ENCODE measurements around the gene ACOX3. TPM values are rescaled to one million over a fixed set of nuclear protein-coding genes. Genes with fewer than 3 reads are reported as not detected.

The ACOX3 gene
- total and polyA plus RNA-seq, 2 of the 8 experiments (the other 6 are each of a cell fraction or from before 2014, with no cell fraction given), result 2.5 to 9.9 TPM

DNA sequence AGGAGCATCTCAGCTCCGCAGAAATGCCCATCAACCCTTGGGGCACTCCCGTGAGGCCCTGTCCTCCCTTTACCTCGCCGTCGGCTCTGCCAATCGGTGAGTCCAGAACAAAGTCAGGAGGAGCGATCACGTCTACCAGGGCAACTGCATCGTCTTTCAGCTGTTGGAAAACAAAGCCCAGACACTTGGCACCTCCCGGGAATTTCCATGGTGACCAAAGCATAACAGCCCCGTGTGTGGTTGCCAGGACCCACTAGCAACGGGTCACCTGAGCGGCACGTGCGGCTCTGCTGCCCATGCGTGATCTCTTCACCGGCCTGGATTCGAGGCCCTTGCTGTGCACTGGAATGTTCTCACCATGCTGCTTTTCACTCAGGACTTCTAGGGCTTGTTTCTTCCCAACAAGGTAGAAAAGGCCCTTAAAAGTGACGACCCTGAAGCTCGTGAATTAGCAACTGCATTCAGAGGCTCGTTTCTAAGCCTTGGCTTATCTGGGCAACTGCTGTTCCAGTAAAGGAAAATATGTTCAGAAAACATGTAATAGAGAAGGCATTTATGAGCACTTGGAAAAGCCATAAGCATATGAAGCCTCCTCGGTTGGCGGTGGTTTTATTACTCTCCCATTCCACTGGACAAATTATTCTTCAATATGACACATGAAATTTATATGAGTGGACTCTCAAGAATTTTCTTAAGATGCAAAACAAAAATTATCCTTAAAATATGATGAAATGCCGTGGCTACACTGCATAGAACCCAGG lies 69.5 kb downstream of the ACOX3 start:
- Histone ChIP-seq H2BK15ac (ENCODE audit: low read length) (no peak overlapping the region), H4K91ac (replicated peaks; ENCODE audit: insufficient read length, low read length) (no peak overlapping the region)
- WGBS, 2 experiments (ENCODE audit: extremely low coverage in 1 of 2, insufficient coverage in 1 of 2, insufficient read length in 1 of 2, insufficient replicate concordance in 2 of 2, low coverage in 1 of 2, low lambda C conversion rate in 2 of 2, missing lambda C conversion rate in 1 of 2), result 90% methylated on average over 24 of the region's 24 CpGs; no CpG with 5 or more reads in 1 of the 2 experiments
- no peak for TF ChIP-seq GABPA (IDR thresholded peaks at IDR 0.05; ENCODE audit: borderline replicate concordance, insufficient read depth, low read length)
- TF ChIP-seq SP4 (IDR thresholded peaks at IDR 0.05; ENCODE audit: low read length), result no peak
- TF ChIP-seq ASH2L (IDR thresholded peaks at IDR 0.05; ENCODE audit: low read length), result no peak
- no peak for TF ChIP-seq TCF12 (IDR thresholded peaks at IDR 0.05; ENCODE audit: low read depth, low read length)
- no peak for TF ChIP-seq RBBP5 (IDR thresholded peaks at IDR 0.05; ENCODE audit: borderline replicate concordance, low read depth, low read length)
- TF ChIP-seq YY1 (IDR thresholded peaks at IDR 0.05; ENCODE audit: low read depth, low read length), result no peak
- TF ChIP-seq BACH1 (IDR thresholded peaks at IDR 0.05; ENCODE audit: low read length), result no peak
- TF ChIP-seq KDM1A (IDR thresholded peaks at IDR 0.05; ENCODE audit: borderline replicate concordance, low read length), result no peak
- TF ChIP-seq, protein P1, sequence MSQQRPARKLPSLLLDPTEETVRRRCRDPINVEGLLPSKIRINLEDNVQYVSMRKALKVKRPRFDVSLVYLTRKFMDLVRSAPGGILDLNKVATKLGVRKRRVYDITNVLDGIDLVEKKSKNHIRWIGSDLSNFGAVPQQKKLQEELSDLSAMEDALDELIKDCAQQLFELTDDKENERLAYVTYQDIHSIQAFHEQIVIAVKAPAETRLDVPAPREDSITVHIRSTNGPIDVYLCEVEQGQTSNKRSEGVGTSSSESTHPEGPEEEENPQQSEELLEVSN (IDR thresholded peaks at IDR 0.05), result no peak
- no peak for TF ChIP-seq CBX8 (IDR thresholded peaks at IDR 0.05; ENCODE audit: borderline replicate concordance, low read depth, low read length)
- TF ChIP-seq HDAC2 (IDR thresholded peaks at IDR 0.05; ENCODE audit: borderline replicate concordance in 1 of 2, low read depth in 2 of 2, low read length in 2 of 2), result no peak
- TF ChIP-seq EP300 (IDR thresholded peaks at IDR 0.05; ENCODE audit: borderline replicate concordance in 1 of 2, low read depth in 2 of 2, low read length in 2 of 2), result no peak

More for the DNA sequence above, 69.5 kb downstream of the ACOX3 start:
- Histone ChIP-seq H4K20me1 (replicated peaks in 1 of 2; ENCODE audit: control insufficient read depth in 1 of 2, insufficient read depth in 2 of 2, low read length in 2 of 2) (peaks cover 0 to 2% of the 10 kb centered on the region in 2 experiments), H3K79me1 (ENCODE audit: low read depth, low read length) (no peaks in the 10 kb centered on the region), H4K8ac (ENCODE audit: extremely low read depth, insufficient read depth, low read length) (no peak overlapping the region), H2BK120ac (replicated peaks; ENCODE audit: low read depth, low read length) (no peak overlapping the region), H2BK12ac (ENCODE audit: low read depth, low read length) (no peak overlapping the region), H3K23ac (ENCODE audit: insufficient read length) (no peak overlapping the region), H3K56ac (replicated peaks; ENCODE audit: insufficient read length, low read depth, low read length) (no peak overlapping the region), H3K9me3 (ENCODE audit: insufficient read depth in 2 of 2, low read depth in 1 of 2, low read length in 1 of 2) (no peaks in the 10 kb centered on the region), H2AFZ (ENCODE audit: low read length) (no peak overlapping the region), H3K27me3 (replicated peaks in 1 of 4; ENCODE audit: control insufficient read depth in 3 of 4, extremely low read depth in 1 of 4, insufficient read depth in 3 of 4, low read length in 3 of 4) (no peaks in the 10 kb centered on the region), H3K4ac (replicated peaks; ENCODE audit: insufficient read length, low read depth, low read length) (no peak overlapping the region), H3K4me1 (replicated peaks in 1 of 4; ENCODE audit: control insufficient read depth in 3 of 4, insufficient read depth in 4 of 4, low read length in 3 of 4) (no peaks in the 10 kb centered on the region; a peak in 1 of 7 replicates), H2AK5ac (ENCODE audit: low read depth, low read length) (no peak overlapping the region), H2BK5ac (ENCODE audit: low read depth, low read length) (no peak overlapping the region), H3K36me3 (ENCODE audit: control insufficient read depth in 2 of 4, insufficient read depth in 4 of 4, low read length in 3 of 4) (no peaks in the 10 kb centered on the region), H3K27ac (ENCODE audit: low read depth, low read length) (no peak overlapping the region), H3K23me2 (ENCODE audit: low read depth, low read length) (no peaks in the 10 kb centered on the region), H2BK20ac (ENCODE audit: low read length) (no peak overlapping the region), H3K79me2 (ENCODE audit: control insufficient read depth in 1 of 2, insufficient read depth in 2 of 2, low read length in 2 of 2) (no peaks in the 10 kb centered on the region), H4K5ac (ENCODE audit: insufficient read length, low read depth, low read length) (no peak overlapping the region), H3K4me3 (ENCODE audit: extremely low read depth in 1 of 4, insufficient read depth in 2 of 4, low read depth in 3 of 4, low read length in 4 of 4) (no peak overlapping the region), H3K4me2 (ENCODE audit: insufficient read depth in 1 of 2, low read depth in 2 of 2, low read length in 2 of 2) (no peak overlapping the region), H3K9ac (replicated peaks in 1 of 4; ENCODE audit: extremely low read depth in 1 of 4, low read depth in 3 of 4, low read length in 3 of 4) (no peak overlapping the region), H3K14ac (ENCODE audit: insufficient read length) (no peak overlapping the region), H3K18ac (ENCODE audit: extremely low read depth, low read length) (no peak overlapping the region)
- ChIA-PET POLR2A (ENCODE audit: partially characterized antibody) (interaction anchor here (0.6 kb wide), 1 partner anchor 21 kb away, joined by 3 read pairs; no protein-coding TSS in a partner anchor), CTCF (ENCODE audit: partially characterized antibody) (interaction anchor here (0.7 to 1.4 kb wide), 4 partner anchors 30 to 114 kb away, joined by 3 to 4 read pairs (median 3); no protein-coding TSS in a partner anchor)
- no peak for FAIRE-seq
- DNase-seq (ENCODE audit: low read depth in 1 of 2, low spot score in 2 of 2), result no peak
